SK-N-SH treated with all-trans-retinoic acid at 6 μM for 48 hours (cell line): ENCODE measurements around the gene COL11A1.

ENCODE experiments used
- ARNTL ChIP-seq: fragments of 450-650 bp; formaldehyde crosslinking; IDR thresholded peaks from 2 replicates; pipeline ENCODE4 v1.5.0; 2020; ENCODE audit warnings: low read depth, mild to moderate bottlenecking, moderate library complexity, borderline replicate concordance
- BACH2 ChIP-seq: fragments of 250-450 bp; sonication (Bioruptor Pico); IDR thresholded peaks from 2 replicates; pipeline ENCODE4 v1.9.0; 2021; ENCODE audit warnings: mild to moderate bottlenecking, borderline replicate concordance
- CSDC2 ChIP-seq: fragments of 250-450 bp; sonication (Bioruptor Pico); IDR thresholded peaks from 2 replicates; pipeline ENCODE4 v1.5.0; 2020; ENCODE audit warnings: mild to moderate bottlenecking, moderate library complexity
- PPARA ChIP-seq: fragments of 250-450 bp; sonication (Bioruptor Pico); IDR thresholded peaks from 2 replicates; pipeline ENCODE4 v1.5.0; 2020; ENCODE audit warnings: mild to moderate bottlenecking, borderline replicate concordance
- RARB ChIP-seq: fragments of 250-450 bp; sonication (Bioruptor Pico); IDR thresholded peaks from 2 replicates; pipeline ENCODE4 v1.8.0; 2021; ENCODE audit warnings: mild to moderate bottlenecking, moderate library complexity
- TOX ChIP-seq: fragments of 250-450 bp; sonication (Bioruptor Pico); IDR thresholded peaks from 2 replicates; pipeline ENCODE4 v1.8.0; 2021; ENCODE audit warnings: mild to moderate bottlenecking, moderate library complexity, borderline replicate concordance
- ZFP3 ChIP-seq: fragments of 250-450 bp; sonication (Bioruptor Pico); IDR thresholded peaks from 2 replicates; pipeline ENCODE4 v1.5.0; 2020; ENCODE audit warnings: mild to moderate bottlenecking, moderate library complexity
- ZFP30 ChIP-seq: fragments of 450-650 bp; formaldehyde crosslinking; IDR thresholded peaks from 2 replicates; pipeline ENCODE4 v1.5.0; 2022; ENCODE audit warnings: mild to moderate bottlenecking, moderate library complexity
- ZNF565 ChIP-seq: fragments of 450-650 bp; formaldehyde crosslinking; conservative IDR thresholded peaks from 2 replicates; pipeline ENCODE4 v1.5.0; 2020; ENCODE audit warnings: low read depth, mild to moderate bottlenecking, moderate library complexity
- ZNF8 ChIP-seq: fragments of 450-650 bp; formaldehyde crosslinking; IDR thresholded peaks from 2 replicates; pipeline ENCODE4 v1.5.0; 2020; ENCODE audit warnings: mild to moderate bottlenecking, moderate library complexity
- TF ChIP-seq, protein P1 (sequence below): fragments of 250-450 bp; sonication (Bioruptor Pico); IDR thresholded peaks from 2 replicates; pipeline ENCODE4 v1.5.1; 2020; ENCODE audit warnings: low read depth, mild to moderate bottlenecking, moderate library complexity
- TF ChIP-seq, protein P2 (sequence below): fragments of 250-450 bp; sonication (Bioruptor Pico); IDR thresholded peaks from 2 replicates; pipeline ENCODE4 v1.8.0; 2020; ENCODE audit warnings: mild to moderate bottlenecking, moderate library complexity, borderline replicate concordance
- TF ChIP-seq, protein P3 (sequence below): fragments of 250-450 bp; sonication (Bioruptor Pico); IDR thresholded peaks from 2 replicates; pipeline ENCODE4 v1.8.0; 2021; ENCODE audit warnings: low read depth, mild to moderate bottlenecking, moderate library complexity, borderline replicate concordance

DNA sequence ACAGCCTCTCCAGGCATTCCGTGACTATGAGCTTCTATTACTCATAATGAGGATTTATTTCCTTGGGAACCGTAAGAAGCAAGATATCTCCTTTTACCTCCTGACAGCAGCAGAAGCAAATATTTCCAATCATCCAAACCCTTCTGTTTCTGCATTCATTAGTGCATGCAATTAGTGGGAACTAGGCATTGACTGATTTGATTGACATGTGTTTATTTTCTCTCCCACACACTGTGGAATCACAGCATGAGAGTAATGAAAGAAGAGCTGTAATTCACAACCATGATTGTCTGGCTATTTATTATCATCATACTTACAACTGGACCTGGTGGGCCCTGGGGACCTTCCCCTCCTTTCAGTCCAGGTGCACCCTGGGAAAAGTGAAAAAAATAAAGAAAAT is 146.8 kb downstream of the COL11A1 start:
- TF ChIP-seq ZFP3 (CRISPR knock-in tag) (no peak), TOX (CRISPR knock-in tag) (no peak), ZFP30 (CRISPR knock-in tag) (no peak), CSDC2 (CRISPR knock-in tag) (no peak), RARB (CRISPR knock-in tag) (no peak), ZNF8 (CRISPR knock-in tag) (no peak), PPARA (no peak), ZNF565 (CRISPR knock-in tag) (no peak), BACH2 (no peak), ARNTL (CRISPR knock-in tag) (no peak)
- TF ChIP-seq, protein P1, sequence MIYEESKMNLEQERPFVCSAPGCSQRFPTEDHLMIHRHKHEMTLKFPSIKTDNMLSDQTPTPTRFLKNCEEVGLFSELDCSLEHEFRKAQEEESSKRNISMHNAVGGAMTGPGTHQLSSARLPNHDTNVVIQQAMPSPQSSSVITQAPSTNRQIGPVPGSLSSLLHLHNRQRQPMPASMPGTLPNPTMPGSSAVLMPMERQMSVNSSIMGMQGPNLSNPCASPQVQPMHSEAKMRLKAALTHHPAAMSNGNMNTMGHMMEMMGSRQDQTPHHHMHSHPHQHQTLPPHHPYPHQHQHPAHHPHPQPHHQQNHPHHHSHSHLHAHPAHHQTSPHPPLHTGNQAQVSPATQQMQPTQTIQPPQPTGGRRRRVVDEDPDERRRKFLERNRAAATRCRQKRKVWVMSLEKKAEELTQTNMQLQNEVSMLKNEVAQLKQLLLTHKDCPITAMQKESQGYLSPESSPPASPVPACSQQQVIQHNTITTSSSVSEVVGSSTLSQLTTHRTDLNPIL (CRISPR knock-in tag) = no peak
- TF ChIP-seq, protein P2, sequence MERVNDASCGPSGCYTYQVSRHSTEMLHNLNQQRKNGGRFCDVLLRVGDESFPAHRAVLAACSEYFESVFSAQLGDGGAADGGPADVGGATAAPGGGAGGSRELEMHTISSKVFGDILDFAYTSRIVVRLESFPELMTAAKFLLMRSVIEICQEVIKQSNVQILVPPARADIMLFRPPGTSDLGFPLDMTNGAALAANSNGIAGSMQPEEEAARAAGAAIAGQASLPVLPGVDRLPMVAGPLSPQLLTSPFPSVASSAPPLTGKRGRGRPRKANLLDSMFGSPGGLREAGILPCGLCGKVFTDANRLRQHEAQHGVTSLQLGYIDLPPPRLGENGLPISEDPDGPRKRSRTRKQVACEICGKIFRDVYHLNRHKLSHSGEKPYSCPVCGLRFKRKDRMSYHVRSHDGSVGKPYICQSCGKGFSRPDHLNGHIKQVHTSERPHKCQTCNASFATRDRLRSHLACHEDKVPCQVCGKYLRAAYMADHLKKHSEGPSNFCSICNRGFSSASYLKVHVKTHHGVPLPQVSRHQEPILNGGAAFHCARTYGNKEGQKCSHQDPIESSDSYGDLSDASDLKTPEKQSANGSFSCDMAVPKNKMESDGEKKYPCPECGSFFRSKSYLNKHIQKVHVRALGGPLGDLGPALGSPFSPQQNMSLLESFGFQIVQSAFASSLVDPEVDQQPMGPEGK = no peak
- TF ChIP-seq, protein P3, sequence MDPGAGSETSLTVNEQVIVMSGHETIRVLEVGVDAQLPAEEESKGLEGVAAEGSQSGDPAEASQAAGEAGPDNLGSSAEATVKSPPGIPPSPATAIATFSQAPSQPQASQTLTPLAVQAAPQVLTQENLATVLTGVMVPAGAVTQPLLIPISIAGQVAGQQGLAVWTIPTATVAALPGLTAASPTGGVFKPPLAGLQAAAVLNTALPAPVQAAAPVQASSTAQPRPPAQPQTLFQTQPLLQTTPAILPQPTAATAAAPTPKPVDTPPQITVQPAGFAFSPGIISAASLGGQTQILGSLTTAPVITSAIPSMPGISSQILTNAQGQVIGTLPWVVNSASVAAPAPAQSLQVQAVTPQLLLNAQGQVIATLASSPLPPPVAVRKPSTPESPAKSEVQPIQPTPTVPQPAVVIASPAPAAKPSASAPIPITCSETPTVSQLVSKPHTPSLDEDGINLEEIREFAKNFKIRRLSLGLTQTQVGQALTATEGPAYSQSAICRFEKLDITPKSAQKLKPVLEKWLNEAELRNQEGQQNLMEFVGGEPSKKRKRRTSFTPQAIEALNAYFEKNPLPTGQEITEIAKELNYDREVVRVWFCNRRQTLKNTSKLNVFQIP (CRISPR knock-in tag) = no peak
